SK-N-SH treated with all-trans-retinoic acid at 6 μM for 48 hours (cell line): ENCODE measurements around the gene NDFIP1.

ENCODE experiments used
- ARNTL ChIP-seq: fragments of 450-650 bp; formaldehyde crosslinking; IDR thresholded peaks from 2 replicates; pipeline ENCODE4 v1.5.0; 2020; ENCODE audit warnings: low read depth, mild to moderate bottlenecking, moderate library complexity, borderline replicate concordance
- ISL1 ChIP-seq: fragments of 250-450 bp; sonication (Bioruptor Pico); IDR thresholded peaks from 2 replicates; pipeline ENCODE4 v2.1.2; 2022; ENCODE audit warnings: mild to moderate bottlenecking, moderate library complexity
- PPARA ChIP-seq: fragments of 250-450 bp; sonication (Bioruptor Pico); IDR thresholded peaks from 2 replicates; pipeline ENCODE4 v1.5.0; 2020; ENCODE audit warnings: mild to moderate bottlenecking, borderline replicate concordance
- ZC3H10 ChIP-seq: fragments of 250-450 bp; sonication (Bioruptor Pico); IDR thresholded peaks from 2 replicates; pipeline ENCODE4 v1.5.1; 2021; ENCODE audit warnings: mild to moderate bottlenecking, moderate library complexity
- ZFP3 ChIP-seq: fragments of 250-450 bp; sonication (Bioruptor Pico); IDR thresholded peaks from 2 replicates; pipeline ENCODE4 v1.5.0; 2020; ENCODE audit warnings: mild to moderate bottlenecking, moderate library complexity
- ZNF70 ChIP-seq: fragments of 450-650 bp; formaldehyde crosslinking; IDR thresholded peaks from 2 replicates; pipeline ENCODE4 v1.5.0; 2020; ENCODE audit warnings: mild to moderate bottlenecking, moderate library complexity

- TF ChIP-seq ZNF70 (no peak), ZFP3 (no peak), ZC3H10 (no peak), ARNTL (CRISPR knock-in tag) (no peak), PPARA (CRISPR knock-in tag) (no peak), ISL1 (no peak)
Observed at GRCh38 chr5:142170254-142170953, 61.8 kb downstream of the NDFIP1 start.
